CD4-positive, alpha-beta T cell treated with Interleukin-17A for 1 hour (primary cell): Measurements from ENCODE around the gene PTGR1.
"Not testable (repeated sequence)": the region's sequence is repeated elsewhere in the genome, so short reads cannot be mapped to it uniquely, and the experiment has no call there.

Experiments used
- DNase-seq: peaks from one replicate; pipeline ENCODE4 v3.0.0-alpha.2; 2020

The PTGR1 gene

DNA sequence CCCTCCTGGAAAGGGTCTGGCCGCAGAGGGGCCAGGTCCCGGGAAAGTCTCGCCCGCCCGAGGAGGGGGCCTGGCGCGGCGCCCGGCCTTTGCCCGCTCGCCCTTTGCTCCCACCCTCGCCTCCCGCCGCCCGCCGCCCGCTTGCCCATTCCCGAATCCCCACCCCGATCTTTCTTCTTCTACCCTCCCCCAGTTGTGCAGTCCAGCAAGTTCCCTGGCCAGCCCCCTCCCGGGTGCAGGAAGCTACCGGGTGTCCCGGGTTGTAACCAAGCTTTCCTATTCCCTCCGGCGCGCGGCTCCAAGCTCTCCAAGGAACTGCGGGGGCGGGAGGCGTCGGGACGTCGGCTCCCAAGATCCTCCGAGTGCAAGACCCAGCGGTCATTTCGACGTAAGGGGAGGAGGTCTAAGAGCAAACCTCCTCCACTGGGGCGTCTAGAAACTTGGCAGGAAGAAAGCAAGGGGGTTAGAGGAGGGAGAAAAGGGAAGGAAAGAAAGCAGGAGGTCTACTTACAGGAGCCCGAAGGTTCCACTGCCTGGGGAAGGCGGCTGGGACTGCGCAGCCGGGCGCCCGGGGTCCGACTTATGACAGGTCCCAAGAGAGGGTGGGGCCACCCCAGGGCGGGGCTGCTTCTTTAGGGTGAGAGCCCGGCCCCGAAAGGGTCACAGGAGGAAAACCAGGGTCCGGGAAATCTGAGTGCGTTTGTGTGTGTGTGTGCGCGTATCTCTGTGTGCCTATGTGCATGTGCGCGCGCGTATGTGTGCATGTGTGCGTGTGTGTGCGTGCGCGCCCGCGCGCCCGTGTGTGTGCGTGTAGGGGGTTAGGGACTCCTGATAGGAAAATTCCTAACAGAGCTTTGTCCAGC is at the start of gene PTGR1:
Gene PTGR1 (minus strand): TSS at position 556 of the 863 bp plus-strand sequence. CDS start 2,225 bp downstream, outside the sequence.
- peak; percentile 8 for DNase-seq

DNA sequence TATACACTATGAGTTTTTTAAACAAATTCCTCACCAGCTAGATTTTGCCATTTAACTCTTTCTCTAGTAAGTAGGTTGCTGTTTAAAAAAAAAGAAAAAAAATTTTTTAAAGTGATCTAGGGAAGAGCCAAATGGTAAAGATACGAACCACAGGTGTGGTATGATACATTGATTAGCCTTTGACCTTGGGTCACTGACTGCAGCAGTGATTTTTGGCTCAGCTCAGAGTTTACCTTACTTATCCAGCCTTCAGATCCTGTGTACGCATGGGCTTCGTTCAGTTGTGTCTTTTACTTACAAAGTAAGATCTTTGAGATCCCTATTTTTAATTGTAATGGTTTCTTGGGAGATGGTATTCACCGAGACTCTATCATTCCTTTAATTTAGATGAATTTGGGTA is 49.6 kb upstream of the PTGR1 start:
- no peak for DNase-seq

DNA sequence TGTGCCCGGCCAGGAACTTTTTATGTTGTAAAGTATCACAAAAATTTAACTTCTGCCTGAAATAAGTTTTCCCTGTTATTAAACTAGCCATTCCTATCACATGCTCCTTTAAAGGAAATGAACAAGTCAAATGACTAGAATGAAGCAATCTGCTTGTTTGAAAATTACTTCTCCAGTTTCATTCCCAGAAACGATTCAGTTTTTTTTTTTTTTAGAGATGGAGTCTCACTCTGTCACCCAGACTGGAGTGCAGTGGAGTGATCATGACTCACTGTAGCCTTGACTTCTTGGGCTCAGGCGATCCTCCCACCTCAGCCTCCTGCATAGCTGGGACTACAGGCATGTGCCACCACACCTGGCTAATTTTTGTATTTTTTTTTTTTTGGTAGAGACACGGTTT is 48.6 kb upstream of the PTGR1 start:
- DNase-seq, result no peak

DNA sequence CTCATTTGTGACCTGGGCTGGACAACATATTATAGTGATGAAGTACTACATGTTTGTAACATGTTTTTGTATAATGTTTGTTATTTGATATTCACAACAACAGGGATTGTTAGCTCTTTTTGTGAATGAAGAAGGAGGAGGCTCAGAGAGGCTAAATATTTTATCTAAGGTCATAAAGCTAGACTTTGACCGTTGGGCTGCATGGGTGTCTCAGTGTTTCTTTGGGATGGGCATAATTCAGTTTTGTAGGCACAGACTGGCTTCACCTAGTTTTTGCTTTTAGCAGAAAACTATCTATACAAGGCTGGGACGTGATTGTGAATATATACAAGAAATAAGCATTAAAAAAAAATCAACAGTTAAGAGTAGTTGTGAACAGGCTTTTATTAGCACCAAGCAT is 47.0 kb upstream of the PTGR1 start:
- no peak for DNase-seq

DNA sequence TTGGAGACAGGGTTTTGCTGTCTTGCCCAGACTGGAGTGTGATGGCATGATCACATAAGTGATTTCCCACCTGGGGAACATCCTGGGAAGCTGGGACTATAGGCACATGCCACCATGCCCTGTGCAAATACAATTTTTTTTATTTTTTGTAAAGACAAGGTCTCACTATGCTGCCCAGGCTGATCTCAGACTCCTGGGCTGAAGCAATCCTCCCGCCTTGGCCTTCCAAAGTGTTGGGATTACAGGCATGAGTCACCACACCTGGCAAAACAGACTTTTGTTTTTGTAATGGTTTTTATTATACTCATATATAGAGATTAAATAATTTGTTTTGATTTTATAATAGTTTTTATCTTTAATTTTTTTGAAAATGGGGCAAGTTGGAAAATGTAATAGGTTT is 46.4 kb upstream of the PTGR1 start:
- no peak for DNase-seq

DNA sequence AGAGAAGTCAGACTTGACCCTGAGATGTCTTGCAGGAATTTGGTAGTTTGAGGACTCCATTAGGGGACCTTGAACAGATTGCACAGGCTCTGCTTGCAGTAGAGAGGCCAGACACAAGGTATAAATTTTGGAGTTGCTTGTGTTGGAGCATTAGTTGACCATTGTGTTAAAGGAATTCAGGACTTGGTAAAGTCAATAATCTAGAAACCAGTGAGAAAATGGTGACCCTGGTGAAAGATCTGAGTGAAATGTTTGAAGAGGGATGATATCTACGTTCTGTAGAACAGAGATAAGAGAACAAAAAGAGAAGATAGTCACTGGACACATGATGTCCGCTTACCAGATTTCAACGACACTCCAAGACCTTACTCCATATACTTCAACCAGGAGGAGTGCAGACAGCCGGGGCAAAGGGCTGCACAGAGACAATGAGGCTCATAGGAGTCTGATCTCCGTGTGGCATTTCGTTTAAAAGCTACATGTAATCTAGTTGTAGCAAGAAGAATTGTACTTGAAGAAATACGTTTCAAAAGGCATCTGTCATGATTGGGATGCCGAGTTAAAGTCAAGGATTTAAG is 44.8 kb upstream of the PTGR1 start:
- DNase-seq, result no peak

DNA sequence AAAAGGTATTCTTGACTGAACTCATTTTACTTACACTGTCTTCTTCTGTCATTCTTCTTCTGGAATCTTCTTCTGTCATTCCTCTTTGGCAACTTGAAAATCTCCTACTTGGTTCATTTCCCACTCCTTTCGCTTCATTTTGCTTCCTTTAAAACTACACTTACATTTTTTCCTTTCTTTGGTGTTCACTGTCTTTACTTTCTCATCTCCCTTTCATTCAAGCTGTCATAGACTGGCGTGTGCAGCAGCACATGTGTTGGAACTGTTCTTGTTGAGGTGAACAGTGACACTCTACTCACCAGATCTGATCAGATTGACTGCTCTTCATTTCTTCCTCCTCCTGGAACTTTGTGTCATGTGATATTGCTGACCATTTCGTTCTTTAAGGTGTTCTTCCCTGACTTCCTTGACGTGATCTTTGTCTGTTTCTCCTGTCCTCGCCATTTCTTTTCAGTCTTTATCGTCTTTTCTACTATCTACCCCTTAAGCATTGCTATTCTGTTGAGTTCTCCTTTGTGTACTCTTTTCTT is 38.0 kb upstream of the PTGR1 start:
- no peak for DNase-seq

DNA sequence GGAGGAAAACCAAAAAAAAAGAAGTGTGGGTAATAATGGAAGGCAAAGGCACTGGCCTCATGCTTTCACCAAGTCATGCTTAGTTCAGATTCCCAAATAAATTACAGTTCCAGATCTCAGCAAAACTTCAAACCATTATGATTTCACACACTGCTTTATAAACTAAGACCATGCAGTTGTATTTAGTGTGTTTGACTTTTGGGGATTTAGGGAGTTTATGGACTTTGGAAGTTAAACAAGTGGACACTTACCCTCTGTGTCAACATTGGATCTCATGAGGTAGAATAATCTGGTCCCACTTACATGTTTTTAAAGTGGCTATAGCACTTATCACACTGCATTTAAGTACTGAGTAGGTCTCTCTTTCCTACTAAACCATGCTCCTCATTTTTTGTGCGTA is 35.4 kb upstream of the PTGR1 start:
- no peak for DNase-seq

DNA sequence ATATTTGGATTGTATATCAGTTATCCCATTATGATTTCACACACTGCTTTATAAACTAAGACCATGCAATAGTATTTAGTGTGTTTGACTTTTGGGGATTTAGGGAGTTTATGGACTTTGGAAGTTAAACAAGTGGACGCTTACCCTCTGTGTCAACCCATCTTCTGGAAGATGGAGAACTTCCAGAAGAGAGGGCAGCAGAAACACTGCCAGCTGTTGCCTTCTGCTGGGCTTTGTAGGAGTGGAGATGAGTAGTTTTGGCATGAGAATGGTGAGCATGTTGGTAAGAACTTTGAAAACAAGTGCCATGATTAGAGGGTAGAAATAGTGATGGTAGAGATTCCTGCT is 33.9 kb upstream of the PTGR1 start:
- no peak for DNase-seq

DNA sequence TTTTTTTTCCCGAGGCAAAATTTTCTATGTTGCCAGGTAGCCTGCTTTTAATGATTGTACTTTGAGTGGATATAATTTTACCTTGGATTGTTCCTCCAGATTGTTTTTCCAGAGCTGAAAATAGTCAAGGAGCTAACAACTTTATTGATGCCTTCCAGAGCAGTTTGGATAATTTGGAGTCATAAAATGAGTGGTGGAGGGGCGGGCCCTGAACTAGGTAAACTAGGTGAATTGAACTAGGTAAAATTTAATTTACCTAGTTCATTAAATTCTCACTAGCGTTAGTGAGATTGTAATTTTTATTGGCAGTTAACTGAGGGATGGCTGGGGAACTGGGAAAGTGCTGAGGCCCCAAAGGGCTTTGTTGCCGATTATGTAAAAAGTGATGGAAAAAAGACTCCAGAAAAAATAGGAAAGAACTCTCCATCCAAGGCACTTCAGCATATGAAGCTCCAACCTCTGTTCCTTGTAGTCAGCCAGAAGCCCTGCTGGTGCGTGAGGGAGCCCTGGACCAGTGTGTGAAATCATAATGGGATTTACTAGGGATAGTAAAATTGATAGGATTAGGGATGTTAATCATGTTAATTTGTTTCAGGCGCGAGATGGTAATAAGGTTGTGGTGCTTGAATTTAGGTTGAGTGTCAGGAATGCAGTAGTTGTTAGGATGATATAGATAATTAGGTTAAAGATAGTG is 33.4 kb upstream of the PTGR1 start:
- no peak for DNase-seq

DNA sequence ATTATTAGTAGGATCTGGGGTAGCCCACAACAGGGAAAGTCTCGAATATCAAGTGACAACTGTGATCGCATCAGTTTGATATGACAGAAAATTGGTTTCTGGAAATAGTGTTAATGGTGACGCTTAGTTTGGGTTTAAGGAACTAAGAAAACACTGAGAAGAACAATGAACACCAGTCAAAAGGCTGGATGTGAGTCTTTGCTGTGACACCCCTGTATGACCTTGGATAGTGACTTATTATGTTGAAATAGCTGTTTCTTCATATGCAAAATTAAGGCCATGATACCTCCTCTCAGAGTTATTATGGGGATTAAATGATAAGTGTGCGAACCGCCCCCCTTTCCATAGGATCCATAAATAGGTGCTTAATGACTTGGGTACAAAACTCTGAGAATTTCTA is 32.6 kb upstream of the PTGR1 start:
- peak; percentile 8 for DNase-seq

DNA sequence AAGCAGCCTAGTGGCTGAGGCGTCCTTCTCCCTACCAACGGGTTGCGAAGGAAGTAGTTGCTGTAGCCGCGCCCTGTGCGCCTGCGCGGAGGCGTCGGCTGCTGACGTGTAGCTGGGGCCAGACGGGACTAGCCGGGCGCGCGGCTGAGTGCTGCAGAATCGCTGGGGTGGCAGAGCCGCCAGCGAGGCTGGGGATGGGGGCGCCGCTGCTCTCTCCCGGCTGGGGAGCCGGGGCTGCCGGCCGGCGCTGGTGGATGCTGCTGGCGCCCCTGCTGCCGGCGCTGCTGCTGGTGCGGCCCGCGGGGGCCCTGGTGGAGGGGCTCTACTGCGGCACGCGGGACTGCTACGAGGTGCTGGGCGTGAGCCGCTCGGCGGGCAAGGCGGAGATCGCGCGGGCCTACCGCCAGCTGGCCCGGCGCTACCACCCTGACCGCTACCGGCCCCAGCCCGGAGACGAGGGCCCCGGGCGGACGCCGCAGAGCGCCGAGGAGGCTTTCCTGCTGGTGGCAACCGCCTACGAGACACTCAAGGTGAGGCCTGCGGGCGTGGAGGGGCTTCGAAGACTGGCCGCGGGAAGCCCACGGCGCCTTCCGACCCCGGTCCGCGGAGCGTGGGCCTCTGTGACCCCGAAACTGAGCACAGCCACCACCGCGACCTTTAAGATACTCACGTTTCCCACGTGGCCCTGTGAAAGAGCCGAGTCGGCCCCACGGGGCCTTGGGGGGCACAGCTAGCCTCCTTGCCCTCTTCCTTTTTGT is 31.9 kb upstream of the PTGR1 start, which contains the start of gene DNAJC25:
Gene DNAJC25 (plus strand): TSS at position 121 of the 758 bp plus-strand sequence. CDS start 74 bp downstream, at position 195.
- DNase-seq, result peak; percentile 98

DNA sequence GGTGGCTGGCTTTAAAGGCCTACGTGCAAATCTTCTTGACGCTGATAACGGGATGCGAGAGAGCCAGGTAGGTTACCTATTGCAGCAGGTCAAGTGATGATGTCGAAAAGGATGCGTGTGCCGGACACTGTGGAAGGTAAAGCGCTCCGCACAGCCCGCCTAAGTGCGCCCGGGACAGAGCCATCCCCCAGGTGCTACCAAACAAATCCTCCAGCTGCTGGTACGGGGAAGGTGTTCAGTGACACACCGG is 31.4 kb upstream of the PTGR1 start:
- DNase-seq, result no peak

DNA sequence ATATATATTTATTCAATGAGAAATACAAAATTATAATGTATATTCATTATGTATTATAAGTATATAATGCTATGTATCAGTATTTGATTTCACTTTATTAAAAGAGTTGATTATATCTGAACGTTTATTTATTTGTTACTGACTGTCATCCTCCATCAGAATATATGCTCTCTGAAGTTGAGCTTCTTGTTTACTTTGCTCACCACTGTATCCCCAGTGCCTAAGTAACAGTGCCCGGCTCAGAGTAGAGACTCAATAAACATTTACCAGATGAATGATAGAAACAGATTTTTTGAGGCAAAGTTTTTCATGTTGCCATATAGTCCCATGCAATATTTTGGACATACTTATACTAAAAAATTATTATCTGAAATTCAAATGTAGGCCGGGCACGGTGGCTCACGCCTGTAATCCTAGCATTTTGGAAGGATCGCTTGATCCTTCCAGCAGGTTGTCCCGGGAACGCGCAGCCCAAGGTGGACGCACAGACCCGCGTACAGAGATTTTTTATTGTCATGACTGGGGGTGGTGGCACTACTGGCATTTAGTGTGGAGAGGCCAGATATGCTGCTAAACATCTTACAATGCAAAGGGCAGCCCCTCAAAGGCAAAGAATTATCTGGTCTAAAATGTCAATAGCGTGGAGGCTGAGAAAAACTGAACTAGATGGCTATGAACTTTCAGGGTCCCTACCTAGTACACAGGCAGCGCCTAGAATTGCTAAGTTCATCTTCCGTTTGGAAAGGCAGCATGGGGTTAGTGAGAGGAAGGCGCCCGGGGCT is 30.9 kb upstream of the PTGR1 start:
- DNase-seq, result no peak

DNA sequence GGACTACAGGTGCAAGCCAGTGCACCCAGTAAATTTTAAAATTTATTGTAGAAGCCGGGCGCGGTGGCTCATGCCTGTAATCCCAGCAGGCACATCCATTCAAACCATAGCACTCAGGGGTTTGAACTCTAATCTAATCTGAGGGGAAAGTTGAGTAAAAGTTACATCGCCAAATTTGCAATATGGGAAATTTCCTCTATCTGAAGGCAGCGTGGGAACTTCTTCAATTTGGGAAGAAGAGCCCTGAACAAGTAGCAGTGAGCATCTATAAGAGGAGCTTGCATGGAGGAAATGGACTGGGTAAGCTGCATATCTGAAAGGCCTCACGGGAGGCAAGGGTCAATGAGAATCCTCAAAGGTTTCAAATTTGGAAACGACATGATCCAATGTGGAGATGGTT is 29.0 kb upstream of the PTGR1 start:
- no peak for DNase-seq

DNA sequence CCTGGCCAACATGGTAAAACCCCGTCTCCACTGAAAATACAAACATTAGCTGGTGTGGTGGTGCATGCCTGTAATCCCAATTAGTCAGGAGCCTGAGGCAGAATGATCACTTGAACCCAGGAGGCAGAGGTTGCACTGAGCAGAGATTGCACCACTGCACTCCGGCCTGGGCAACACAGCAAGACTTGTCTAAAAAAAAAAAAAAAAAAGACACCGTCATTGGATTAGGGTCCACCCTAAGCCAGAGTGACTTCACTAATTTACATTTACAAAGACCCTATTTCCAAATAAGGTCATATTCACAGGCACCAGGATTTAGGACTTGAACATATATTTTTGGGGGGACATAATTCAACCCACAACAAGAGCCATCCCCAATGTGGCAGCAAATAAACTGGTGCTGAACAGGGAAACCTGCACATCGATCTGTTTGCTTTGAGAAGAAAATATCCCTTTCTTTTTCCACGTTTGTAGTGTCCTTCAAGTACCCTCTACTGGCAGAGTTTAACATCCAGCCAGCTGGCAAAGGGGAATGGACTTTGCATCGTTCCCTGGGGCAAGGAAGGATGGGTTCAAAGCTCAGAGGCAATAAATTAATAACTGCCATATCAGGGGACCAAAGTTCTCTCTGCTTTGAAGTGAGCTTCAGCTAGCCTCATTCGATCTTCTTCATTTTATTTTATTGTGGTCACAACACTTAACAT is 28.0 kb upstream of the PTGR1 start:
- DNase-seq, result no peak

DNA sequence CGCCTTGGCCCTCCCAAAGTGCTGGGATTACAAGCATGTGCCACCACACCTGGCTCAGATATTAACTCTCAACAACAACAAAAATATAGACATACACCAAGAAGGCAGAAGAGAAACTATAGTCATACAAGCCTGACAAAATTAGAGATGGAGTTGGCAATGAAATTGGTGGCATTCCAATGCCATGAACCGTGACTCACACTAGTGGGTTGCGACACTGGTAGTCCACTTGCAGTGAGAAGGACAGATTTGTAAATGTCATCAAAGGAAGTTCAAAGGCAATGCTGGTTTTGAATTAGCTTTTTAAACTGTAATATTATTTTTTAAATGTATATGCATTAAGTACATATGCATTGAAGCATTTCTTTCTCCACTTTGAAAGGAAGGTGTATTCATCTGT is 23.2 kb upstream of the PTGR1 start:
- no peak for DNase-seq

DNA sequence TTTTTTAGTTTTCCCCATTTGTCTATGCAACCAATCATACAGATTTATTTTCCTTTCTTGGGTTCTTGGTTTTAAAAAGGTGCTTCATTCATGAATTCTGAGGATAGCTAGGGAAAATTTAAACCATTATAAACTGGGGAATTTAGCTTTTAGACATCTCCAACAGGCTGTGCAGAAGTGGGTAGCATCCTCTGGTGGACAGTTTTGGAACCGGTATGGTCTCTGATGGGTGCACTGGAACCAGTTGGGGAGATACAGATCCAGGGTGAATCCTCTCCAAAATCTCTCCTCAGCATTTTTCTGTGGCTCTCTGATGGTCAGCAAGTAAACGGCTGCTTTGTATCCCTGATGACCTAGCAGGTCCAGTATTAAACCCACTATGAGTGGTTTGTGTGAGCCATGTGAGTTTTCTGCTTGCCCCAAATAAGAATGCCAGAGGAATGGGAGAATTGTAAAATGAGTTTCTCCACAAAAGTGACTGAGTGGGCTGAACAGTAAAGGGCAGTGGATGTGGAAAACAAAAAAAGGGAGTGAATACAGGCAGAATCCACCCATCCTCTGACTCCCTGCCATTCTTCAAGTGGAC is 22.5 kb upstream of the PTGR1 start:
- DNase-seq, result peak; percentile 31

DNA sequence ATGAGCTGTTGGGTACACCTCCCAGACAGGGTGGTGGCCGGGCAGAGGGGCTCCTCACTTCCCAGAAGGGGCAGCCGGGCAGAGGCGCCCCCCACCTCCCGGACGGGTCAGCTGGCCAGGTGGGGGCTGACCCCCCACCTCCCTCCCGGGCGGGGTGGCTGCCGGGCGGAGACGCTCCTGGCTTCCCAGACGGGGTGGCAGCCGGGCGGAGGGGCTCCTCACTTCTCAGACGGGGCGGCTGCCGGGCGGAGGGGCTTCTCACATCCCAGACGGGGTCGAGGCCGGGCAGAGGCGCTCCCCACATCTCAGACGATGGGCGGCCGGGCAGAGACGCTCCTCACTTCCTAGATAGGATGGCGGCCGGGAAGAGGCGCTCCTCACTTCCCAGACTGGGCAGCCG is 17.9 kb upstream of the PTGR1 start:
- not testable (repeated sequence) for DNase-seq

DNA sequence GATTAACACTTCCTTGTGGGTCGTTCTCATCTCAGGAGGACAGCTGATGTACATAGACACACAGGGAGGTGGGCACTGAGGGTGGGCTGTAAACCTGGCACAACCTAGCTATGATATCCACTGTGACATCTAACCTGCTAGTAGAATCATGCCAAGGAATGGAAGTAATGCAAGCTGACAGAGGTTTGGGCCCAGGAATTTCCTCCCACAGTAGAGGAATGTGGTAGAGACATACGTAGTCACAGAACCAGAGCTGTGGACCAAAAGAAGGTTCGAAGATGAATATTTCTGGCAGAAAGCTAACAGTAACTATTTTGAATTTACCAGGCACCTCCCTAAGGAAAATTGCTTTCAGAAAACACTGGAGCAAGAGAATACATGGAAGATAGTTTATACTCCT is 16.5 kb upstream of the PTGR1 start:
- no peak for DNase-seq

DNA sequence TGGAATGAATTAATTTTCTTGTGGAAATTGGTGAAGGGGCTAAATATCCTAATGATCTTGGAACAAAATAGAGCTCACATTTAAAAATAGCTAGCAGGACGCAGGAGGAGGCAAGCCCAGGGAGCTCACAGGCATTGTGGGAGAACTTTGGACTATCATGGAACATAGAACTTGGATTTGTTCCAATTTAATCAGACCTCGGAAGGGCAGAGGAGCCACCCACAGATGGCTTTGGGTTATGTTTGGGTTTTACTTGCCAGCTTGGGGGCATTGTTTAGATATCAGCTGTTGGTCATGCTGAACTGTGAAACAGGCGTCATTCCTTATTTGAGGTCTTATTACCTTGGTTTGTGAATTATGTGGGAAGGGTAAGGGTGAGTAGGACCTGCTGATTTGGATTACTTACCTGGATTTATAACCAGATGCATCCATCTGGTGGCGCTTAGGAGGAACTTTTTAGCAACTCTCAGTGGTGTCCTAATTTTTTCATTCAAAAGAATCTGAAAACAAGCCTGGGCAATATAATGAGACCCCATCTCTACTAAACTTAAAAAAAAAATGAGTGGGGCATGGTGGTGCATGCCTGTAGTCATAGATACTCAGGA is 14.1 kb upstream of the PTGR1 start:
- DNase-seq, result no peak
